Adrenal gland (tissue), 12 donors: Measurements from ENCODE around the gene CORO1C. TPM values are rescaled to one million over a fixed set of nuclear protein-coding genes. Genes with fewer than 3 reads are reported as not detected.
"Not testable (repeated sequence)": the region's sequence is repeated elsewhere in the genome, so short reads cannot be mapped to it uniquely, and the experiment has no call there.

Source experiments
- DNase-seq, 7 donors: peaks; one replicate each; pipeline ENCODE4 v3.0.0-alpha.2; 2019 to 2020
- H3K27ac ChIP-seq, 5 donors: fragments of 200-600 bp; sonication (generic) in 4 of 5; 1 replicate in 3 of 5; 2 replicates in 2 of 5; pipeline versions ENCODE4 v1.5.1 to v1.8.0; 2016 to 2020; ENCODE audit warnings: mild to moderate bottlenecking in 1 of 5
- H3K27me3 ChIP-seq: fragments of 200-600 bp; 2 replicates; pipeline ENCODE4 v1.8.0; 2021
- H3K36me3 ChIP-seq, 2 donors: fragments of 200-600 bp; replicated peaks in 1 of 2; 1 replicate in 1 of 2; 2 replicates in 1 of 2; pipeline versions ENCODE4 v1.5.1 to v1.8.0; 2018 to 2022
- H3K4me1 ChIP-seq, 2 donors: fragments of 200-600 bp; replicated peaks in 1 of 2; 1 replicate in 1 of 2; 2 replicates in 1 of 2; pipeline versions ENCODE4 v1.5.1 to v1.8.0; 2018 to 2021
- H3K4me3 ChIP-seq, 4 donors: fragments of 200-600 bp; sonication (generic) in 3 of 4; one replicate each; pipeline ENCODE4 v1.5.1; 2016 to 2018
- H3K9me3 ChIP-seq, 3 donors: fragments of 200-600 bp; sonication (generic) in 1 of 3; replicated peaks in 1 of 3; 1 replicate in 2 of 3; 2 replicates in 1 of 3; pipeline versions ENCODE4 v1.5.1 to v1.8.0; 2016 to 2021
- POLR2A ChIP-seq, 2 donors: fragments of 450-650 bp; IDR thresholded peaks; one replicate each; pipeline ENCODE4 v1.6.1; 2017; ENCODE audit warnings: antibody characterized with exemption in 2 of 2, mild to moderate bottlenecking in 2 of 2, moderate library complexity in 1 of 2
- WGBS, 4 donors: extraction: QIAGEN DNeasy Blood & Tissue Kit in 2 of 4; methylation state at CpG; one replicate each; pipeline versions ENCODE4 v1.1.5 to v1.1.7; 2013 to 2017; 5-methylcytosine and 5-hydroxymethylcytosine counted together
- intact Hi-C, 2 donors: fragments of 100-400 bp; cut with DNase I; formaldehyde crosslinking; loops; one replicate each; pipeline versions ENCODE4 v1.14.1 to v1.15.0; 2022 to 2023
- polyA plus RNA-seq, 3 donors: library from polyadenylated mRNA; stranded (reverse); fragments of 200-250 nt in 2 of 3; fragments of 350-450 nt in 1 of 3; fragmentation: Illumina TruSeq in 1 of 3; extraction: RNeasy Lipid Tissue Mini Kit (QIAGEN cat#74804) in 1 of 3; gene quantifications; one replicate each; pipeline ENCODE4 v1.2.3, GENCODE V29; 2013 to 2014
- total RNA-seq, 9 donors: library from RNA; depleted of rRNA in 4 of 9; stranded (reverse); fragments of >200 nt in 4 of 9; fragments of 120-200 nt in 1 of 9; fragmentation: NEBNext Ultra II Directional in 1 of 9; extraction: Animal tissue kit (Norgen Biotek cat#: 25700) in 1 of 9; gene quantifications; one replicate each; pipeline versions ENCODE4 v1.1.0 to v1.2.4, GENCODE V29; 2013 to 2023
- TF ChIP-seq, protein P1 (sequence below), 6 experiments: fragments of 450-650 bp in 4 of 6; fragments of 200-600 bp in 2 of 6; sonication (generic) in 1 of 6; IDR thresholded peaks; 1 replicate in 5 of 6; 2 replicates in 1 of 6; pipeline versions ENCODE4 v1.5.1 to v1.8.0; 2016 to 2021; ENCODE audit warnings: antibody characterized with exemption in 6 of 6, mild to moderate bottlenecking in 2 of 6, moderate library complexity in 1 of 6
- donor health status: healthy with polysubstance abuse.
- donor health status: Bipolar disorder and iron deficiency.
- donor health status: DM: yes; HTN: yes; CAD: no.
- donor health status: DM: no; HTN: no; CAD: no.
- donor health status: DM: no; HTN: no; CAD: no.
- donor health status: DM: yes; HTN: yes; CAD: no.

CORO1C gene
- total and polyA plus RNA-seq, 12 donors, result 17.4 to 124 (median 71.4) TPM

GRCh38 chr12:108734200-108734906, 3.0 kb upstream of the CORO1C start:
- H3K27me3 ChIP-seq, result no peaks in the 10 kb centered on the region
- 48 to 52% (median 51%) methylated on average over 9 of the region's 9 CpGs for WGBS, 4 donors
- intact Hi-C loops, result loop anchor here (5.0 to 10.0 kb wide), 3 partner anchors 42 to 63 kb away; no protein-coding TSS in a partner anchor
- no peaks in the 10 kb centered on the region for H3K9me3 ChIP-seq
- no peak overlapping the region for H3K4me3 ChIP-seq
- H3K36me3 ChIP-seq, result no peaks in the 10 kb centered on the region
- H3K4me1 ChIP-seq, result peaks cover 0 to 15% of the 10 kb centered on the region in 2 donors
- TF ChIP-seq, protein P1, sequence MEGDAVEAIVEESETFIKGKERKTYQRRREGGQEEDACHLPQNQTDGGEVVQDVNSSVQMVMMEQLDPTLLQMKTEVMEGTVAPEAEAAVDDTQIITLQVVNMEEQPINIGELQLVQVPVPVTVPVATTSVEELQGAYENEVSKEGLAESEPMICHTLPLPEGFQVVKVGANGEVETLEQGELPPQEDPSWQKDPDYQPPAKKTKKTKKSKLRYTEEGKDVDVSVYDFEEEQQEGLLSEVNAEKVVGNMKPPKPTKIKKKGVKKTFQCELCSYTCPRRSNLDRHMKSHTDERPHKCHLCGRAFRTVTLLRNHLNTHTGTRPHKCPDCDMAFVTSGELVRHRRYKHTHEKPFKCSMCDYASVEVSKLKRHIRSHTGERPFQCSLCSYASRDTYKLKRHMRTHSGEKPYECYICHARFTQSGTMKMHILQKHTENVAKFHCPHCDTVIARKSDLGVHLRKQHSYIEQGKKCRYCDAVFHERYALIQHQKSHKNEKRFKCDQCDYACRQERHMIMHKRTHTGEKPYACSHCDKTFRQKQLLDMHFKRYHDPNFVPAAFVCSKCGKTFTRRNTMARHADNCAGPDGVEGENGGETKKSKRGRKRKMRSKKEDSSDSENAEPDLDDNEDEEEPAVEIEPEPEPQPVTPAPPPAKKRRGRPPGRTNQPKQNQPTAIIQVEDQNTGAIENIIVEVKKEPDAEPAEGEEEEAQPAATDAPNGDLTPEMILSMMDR (IDR thresholded peaks at IDR 0.05), result no peak
- TF ChIP-seq POLR2A (IDR thresholded peaks at IDR 0.05), result no peak
- peak overlapping the region in 2 of 5 donors; percentile 17 to 59 for H3K27ac ChIP-seq
- DNase-seq, result peak in 4 of 7 donors; percentile 24 to 34 (median 30)

DNA sequence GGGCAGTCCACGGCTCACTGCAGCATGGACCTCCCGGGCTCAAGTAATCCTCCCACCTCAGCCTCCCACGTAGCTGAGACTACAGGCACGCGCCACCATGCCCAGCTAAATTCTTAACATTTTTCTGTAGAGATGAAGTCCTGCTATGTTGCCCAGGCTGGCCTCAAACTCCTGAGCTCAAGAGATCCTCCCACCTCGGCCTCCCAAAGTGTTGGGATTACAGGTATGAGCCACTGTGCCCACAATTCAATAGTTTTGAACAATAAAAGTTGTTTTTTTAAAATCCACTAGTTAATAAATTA, 1.9 kb upstream of the CORO1C start:
- WGBS, 4 donors, result 90 to 96% (median 92%) methylated on average over 6 of the region's 6 CpGs
- intact Hi-C loops, result loop anchor here (5.0 to 10.0 kb wide), 3 partner anchors 41 to 64 kb away; no protein-coding TSS in a partner anchor
- not testable (repeated sequence) for H3K27me3 ChIP-seq, H3K9me3 ChIP-seq, H3K27ac ChIP-seq, H3K36me3 ChIP-seq, DNase-seq, H3K4me3 ChIP-seq
- H3K4me1 ChIP-seq, result peaks cover 0 to 25% of the 10 kb centered on the region in 2 donors

DNA sequence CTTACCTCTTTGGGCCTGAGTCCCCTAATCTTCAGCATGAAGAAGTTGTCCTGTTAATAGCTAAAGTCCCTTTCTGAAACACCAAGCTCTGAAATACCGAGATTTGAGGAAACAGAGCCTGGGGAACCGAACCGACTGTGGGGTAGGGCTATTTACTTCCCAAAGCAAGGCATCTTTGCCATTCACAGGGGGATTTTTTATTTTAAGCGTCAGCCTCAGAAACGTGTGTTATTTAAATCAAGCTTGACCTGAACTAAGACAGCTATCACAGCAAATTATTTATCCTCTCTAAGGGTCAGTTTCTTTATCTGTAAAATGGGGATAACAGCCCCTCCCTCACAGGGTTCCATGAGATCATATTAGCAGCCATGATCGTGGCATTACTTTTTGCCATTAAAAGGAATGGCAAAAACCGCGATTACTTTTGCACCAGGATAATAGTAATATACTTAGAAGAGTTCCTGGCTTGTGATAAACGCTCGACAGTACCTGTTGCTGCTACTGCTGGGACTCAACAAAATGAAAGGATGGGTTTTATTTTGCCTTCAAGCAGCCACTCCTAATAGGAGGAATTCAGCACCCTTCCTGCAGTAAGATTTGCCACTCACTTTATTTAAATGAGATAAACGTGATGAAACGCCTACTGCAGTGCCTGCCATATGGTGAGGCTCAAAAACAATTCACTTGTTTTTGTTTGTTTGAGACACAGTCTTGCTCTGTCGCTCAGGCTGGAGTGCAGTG, 1.3 kb upstream of the CORO1C start:
- WGBS, 4 donors, result 72 to 78% (median 73%) methylated on average over 13 of the region's 13 CpGs
- TF ChIP-seq, protein P1 (IDR thresholded peaks at IDR 0.05), result no peak
- Histone ChIP-seq H3K27ac (peak overlapping the region; percentile 19 to 97 (median 93)), H3K4me1 (peaks cover 0 to 25% of the 10 kb centered on the region in 2 donors), H3K9me3 (no peaks in the 10 kb centered on the region), H3K27me3 (no peaks in the 10 kb centered on the region), H3K36me3 (no peaks in the 10 kb centered on the region), H3K4me3 (peak overlapping the region in 2 of 4 donors; percentile 54 to 85)
- no peak for DNase-seq
- intact Hi-C loops, result loop anchor here (5.0 to 10.0 kb wide), 3 partner anchors 40 to 65 kb away; no protein-coding TSS in a partner anchor

GRCh38 chr12:108731866-108732461, 646 bp upstream of the CORO1C start:
- Histone ChIP-seq H3K27ac (peak overlapping the region; percentile 93 to 97 (median 93)), H3K27me3 (no peaks in the 10 kb centered on the region), H3K4me1 (peaks cover 0 to 25% of the 10 kb centered on the region in 2 donors), H3K36me3 (no peaks in the 10 kb centered on the region), H3K4me3 (peak overlapping the region; percentile 46 to 90 (median 70)), H3K9me3 (no peaks in the 10 kb centered on the region)
- TF ChIP-seq POLR2A (IDR thresholded peaks at IDR 0.05), result peak in 1 of 2 donors; percentile 76
- TF ChIP-seq, protein P1 (IDR thresholded peaks at IDR 0.05), result peak in 2 of 6 experiments; percentile 28 to 32
- intact Hi-C loops, result loop anchor here (5.0 to 10.0 kb wide), 3 partner anchors 40 to 65 kb away; no protein-coding TSS in a partner anchor
- 2 to 3% (median 2%) methylated on average over 25 to 34 of the region's 34 CpGs for WGBS, 4 donors
- peak; percentile 99 to 100 (median 100) for DNase-seq
